Fibroblast of lung (primary cell): ENCODE results near the gene EEF2.
"Not testable (repeated sequence)": the region's sequence is repeated elsewhere in the genome, so short reads cannot be mapped to it uniquely, and the experiment has no call there.

Experiments used
- EZH2 ChIP-seq: IDR thresholded peaks from 2 replicates; pipeline ENCODE4 v1.5.1; 2012; ENCODE audit warnings: low read length, control low read depth, mild to moderate bottlenecking; ENCODE audit errors: missing control alignments
- TF ChIP-seq, protein P1 (sequence below), 2 donors: IDR thresholded peaks in 1 of 2; conservative IDR thresholded peaks in 1 of 2; 1 replicate in 1 of 2; 2 replicates in 1 of 2; pipeline ENCODE4 v1.5.1; 2011 to 2012; ENCODE audit warnings: low read length in 2 of 2, control low read depth in 1 of 2, inconsistent platforms in 1 of 2, low read depth in 1 of 2, mild to moderate bottlenecking in 1 of 2

DNA sequence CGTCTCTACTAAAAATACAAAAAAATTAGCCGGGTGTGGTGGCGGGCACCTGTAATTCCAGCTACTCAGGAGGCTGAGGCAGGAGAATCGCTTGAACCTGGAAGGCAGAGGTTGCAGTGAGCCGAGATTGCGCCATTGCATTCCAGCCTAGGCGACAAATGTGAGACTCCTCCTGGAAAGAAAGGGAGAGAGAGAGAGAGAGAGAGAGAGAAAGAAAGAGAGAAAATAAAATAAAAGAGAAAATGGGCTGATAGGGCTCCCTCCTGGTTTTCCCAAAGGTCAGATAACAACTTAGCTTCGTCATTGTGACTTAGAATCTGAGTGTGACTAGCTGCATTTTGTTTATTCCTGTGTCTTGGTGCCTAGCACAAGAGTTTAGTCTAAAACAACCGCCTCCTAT lies 20.2 kb upstream of the EEF2 start:
- TF ChIP-seq, protein P1, sequence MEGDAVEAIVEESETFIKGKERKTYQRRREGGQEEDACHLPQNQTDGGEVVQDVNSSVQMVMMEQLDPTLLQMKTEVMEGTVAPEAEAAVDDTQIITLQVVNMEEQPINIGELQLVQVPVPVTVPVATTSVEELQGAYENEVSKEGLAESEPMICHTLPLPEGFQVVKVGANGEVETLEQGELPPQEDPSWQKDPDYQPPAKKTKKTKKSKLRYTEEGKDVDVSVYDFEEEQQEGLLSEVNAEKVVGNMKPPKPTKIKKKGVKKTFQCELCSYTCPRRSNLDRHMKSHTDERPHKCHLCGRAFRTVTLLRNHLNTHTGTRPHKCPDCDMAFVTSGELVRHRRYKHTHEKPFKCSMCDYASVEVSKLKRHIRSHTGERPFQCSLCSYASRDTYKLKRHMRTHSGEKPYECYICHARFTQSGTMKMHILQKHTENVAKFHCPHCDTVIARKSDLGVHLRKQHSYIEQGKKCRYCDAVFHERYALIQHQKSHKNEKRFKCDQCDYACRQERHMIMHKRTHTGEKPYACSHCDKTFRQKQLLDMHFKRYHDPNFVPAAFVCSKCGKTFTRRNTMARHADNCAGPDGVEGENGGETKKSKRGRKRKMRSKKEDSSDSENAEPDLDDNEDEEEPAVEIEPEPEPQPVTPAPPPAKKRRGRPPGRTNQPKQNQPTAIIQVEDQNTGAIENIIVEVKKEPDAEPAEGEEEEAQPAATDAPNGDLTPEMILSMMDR (conservative IDR thresholded peaks at IDR 0.05 in 1 of 2, IDR thresholded peaks at IDR 0.05 in 1 of 2; ENCODE audit: low read depth in 1 of 2, low read length in 2 of 2) = not testable (repeated sequence)
- TF ChIP-seq EZH2 = not testable (repeated sequence)
